Measurements from ENCODE around the gene C2CD4C.
"Not testable (repeated sequence)": the region's sequence is repeated elsewhere in the genome, so short reads cannot be mapped to it uniquely, and the experiment has no call there.

GRCh38 chr19:382578-382977 lies 26.4 kb downstream of the C2CD4C start:
- not testable (repeated sequence) for TF ChIP-seq FOXJ3 (CRISPR knock-in tag; IDR thresholded peaks at IDR 0.05; ENCODE audit: borderline replicate concordance); MLX (CRISPR knock-in tag; IDR thresholded peaks at IDR 0.05); CTCF (IDR thresholded peaks at IDR 0.05); SP1 (CRISPR knock-in tag; conservative IDR thresholded peaks at IDR 0.05)

Data from WTC11 (cell line).